ENCODE measurements around the gene NEAT1. TPM values are rescaled to one million over a fixed set of nuclear protein-coding genes. Genes with fewer than 3 reads are reported as not detected.

Gene NEAT1
- total and polyA plus RNA-seq, 9 of the 15 experiments (the other 6 are each of a cell fraction or from before 2014, with no cell fraction given) = 20.1 to 389 (median 62.8) TPM

GRCh38 chr11:65477149-65477965, 54.8 kb downstream of the NEAT1 start (continued):
- peak; percentile 66 for TF ChIP-seq CHD1 (IDR thresholded peaks at IDR 0.05; ENCODE audit: low read length)
- TF ChIP-seq CBFA2T3 (IDR thresholded peaks at IDR 0.05) = peak; percentile 75
- peak; percentile 83 for TF ChIP-seq POLR2H (tag; IDR thresholded peaks at IDR 0.05; ENCODE audit: low read depth)
- TF ChIP-seq ZNF449 (CRISPR knock-in tag; IDR thresholded peaks at IDR 0.05) = no peak
- TF ChIP-seq NR2C1 (IDR thresholded peaks at IDR 0.05) = peak; percentile 87
- TF ChIP-seq NR2C1 (tag; IDR thresholded peaks at IDR 0.05) = peak; percentile 91
- peak; percentile 44; the same call in 1 of the 2 replicates for TF ChIP-seq CGGBP1 (CRISPR knock-in tag; IDR thresholded peaks at IDR 0.05)
- TF ChIP-seq GTF2E2 (tag; IDR thresholded peaks at IDR 0.05) = peak; percentile 92
- no peak for TF ChIP-seq SMAD2 (IDR thresholded peaks at IDR 0.05; ENCODE audit: low read depth, low read length)
- TF ChIP-seq ZNF644 (tag; IDR thresholded peaks at IDR 0.05; ENCODE audit: low read depth) = peak; percentile 22; the same call in 1 of the 2 replicates
- TF ChIP-seq TCF7 (IDR thresholded peaks at IDR 0.05; ENCODE audit: borderline replicate concordance) = peak; percentile 20; the same call in 1 of the 2 replicates
- TF ChIP-seq TEAD4 (IDR thresholded peaks at IDR 0.05; ENCODE audit: low read length) = peak; percentile 41; the same call in 1 of the 2 replicates
- no peak for TF ChIP-seq TEAD4 (CRISPR knock-in tag; IDR thresholded peaks at IDR 0.05; ENCODE audit: borderline replicate concordance)
- no peak; the same call in 1 of the 2 replicates for TF ChIP-seq ATF1 (CRISPR knock-in tag; IDR thresholded peaks at IDR 0.05)
- peak; percentile 89 for TF ChIP-seq ATF1 (tag; IDR thresholded peaks at IDR 0.05)
- TF ChIP-seq XRCC5 (IDR thresholded peaks at IDR 0.05; ENCODE audit: low read depth, low read length) = peak; percentile 41; the same call in 1 of the 2 replicates
- TF ChIP-seq PREB (CRISPR knock-in tag; IDR thresholded peaks at IDR 0.05) = peak; percentile 95; the same call in 1 of the 2 replicates
- TF ChIP-seq TSC22D4 (tag; IDR thresholded peaks at IDR 0.05) = no peak
- TF ChIP-seq TEAD1 (CRISPR knock-in tag; IDR thresholded peaks at IDR 0.05) = peak in 1 of 2 experiments; percentile 28; a peak in 1 of 4 replicates
- peak; percentile 58; the same call in 1 of the 2 replicates for TF ChIP-seq HCFC1 (IDR thresholded peaks at IDR 0.05; ENCODE audit: low read depth, low read length)
- no peak for TF ChIP-seq CHAMP1 (IDR thresholded peaks at IDR 0.05)
- peak; percentile 39; the same call in 1 of the 2 replicates for TF ChIP-seq SLC30A9 (CRISPR knock-in tag; IDR thresholded peaks at IDR 0.05)

Data from K562 (cell line).